HCT116 (cell line): Measurements from ENCODE around the gene PIK3CD. TPM values are rescaled to one million over a fixed set of nuclear protein-coding genes. Genes with fewer than 3 reads are reported as not detected.

Experiments
- ATAC-seq: fragments of 200-7000 bp; cut with Tn5 transposase; 2 replicates; pipeline ENCODE4 v1.9.1; 2020; ENCODE audit warnings: mild to moderate bottlenecking, moderate library complexity
- BruUV-seq: library from RNA; stranded (reverse); fragments of 400-500 nt; replicated peaks from 2 replicates; lab custom pipeline; 2021; lab: Mats Ljungman, UMichigan
- CTCF ChIA-PET: fragments of 300-600 bp; sonication (Branson Sonifier 250); formaldehyde crosslinking; loops from one replicate; lab custom pipeline; 2021; ENCODE audit warnings: antibody characterized with exemption; lab: Charles Lee
- POLR2A ChIA-PET: fragments of 300-600, 350-600 bp; sonication (Branson Sonifier 250); formaldehyde crosslinking; loops from one replicate; lab custom pipeline; 2021; ENCODE audit warnings: antibody characterized with exemption; lab: Charles Lee
- RAD21 ChIA-PET, 2 experiments: fragments of 300-600 bp; sonication (Branson Sonifier 250); formaldehyde crosslinking; loops; one replicate each; lab custom pipeline; 2023; ENCODE audit warnings: low total read pairs in 2 of 2; ENCODE audit not compliant: uncharacterized antibody in 2 of 2, unreplicated experiment in 2 of 2, low non-redundant PET in 1 of 2; lab: Charles Lee
- DNase-seq: peaks from one replicate; pipeline ENCODE4 v3.0.0-alpha.2; 2010; ENCODE audit warnings: low read depth, low spot score
- H2AFZ ChIP-seq: fragments of 200-600 bp; shearing (Covaris generic), sonication (generic); 2 replicates; pipeline ENCODE4 v1.6.1; 2017; ENCODE audit warnings: low read depth, mixed run types, mixed read lengths, antibody characterized with exemption, low read length; ENCODE audit not compliant: poor library complexity, severe bottlenecking
- H3K27ac ChIP-seq: 2 replicates; pipeline ENCODE4 v1.5.1; 2012; ENCODE audit warnings: low read depth, low read length
- H3K27me3 ChIP-seq: fragments of 200-600 bp; sonication (generic); 2 replicates; pipeline ENCODE4 v1.6.1; 2016; ENCODE audit warnings: mixed run types, low read length, mixed read lengths; ENCODE audit not compliant: insufficient read depth
- H3K36me3 ChIP-seq, 2 experiments: fragments of 200-500 bp in 1 of 2; fragments of 200-600 bp in 1 of 2; sonication (Bioruptor generic) in 1 of 2; sonication (generic) in 1 of 2; 2 replicates each; pipeline versions ENCODE4 v1.5.1 to v1.6.1; 2014 to 2016; ENCODE audit warnings: low read length in 2 of 2, inconsistent platforms in 1 of 2, mixed read lengths in 1 of 2, mixed run types in 1 of 2; ENCODE audit not compliant: insufficient read depth in 2 of 2, control insufficient read depth in 1 of 2
- H3K4me1 ChIP-seq, 2 experiments: fragments of 200-600 bp in 1 of 2; sonication (generic) in 1 of 2; 2 replicates each; pipeline versions ENCODE4 v1.5.1 to v1.6.1; 2012 to 2017; ENCODE audit warnings: low read length in 2 of 2, inconsistent platforms in 1 of 2, mild to moderate bottlenecking in 1 of 2, mixed read lengths in 1 of 2, mixed run types in 1 of 2, moderate library complexity in 1 of 2; ENCODE audit not compliant: insufficient read depth in 2 of 2, control insufficient read depth in 1 of 2
- H3K4me2 ChIP-seq: fragments of 200-600 bp; sonication (generic); 2 replicates; pipeline ENCODE4 v1.6.1; 2017; ENCODE audit warnings: mixed run types, low read length, mixed read lengths
- H3K4me3 ChIP-seq, 2 experiments: fragments of 200-600 bp in 1 of 2; sonication (generic) in 1 of 2; replicated peaks in 1 of 2; 2 replicates each; pipeline ENCODE4 v1.5.1; 2011 to 2016; ENCODE audit warnings: low read length in 2 of 2, control low read depth in 1 of 2, low read depth in 1 of 2, mild to moderate bottlenecking in 1 of 2, mixed read lengths in 1 of 2, mixed run types in 1 of 2
- H3K79me2 ChIP-seq: fragments of 200-600 bp; sonication (generic); 2 replicates; pipeline ENCODE4 v1.6.1; 2017; ENCODE audit warnings: mild to moderate bottlenecking, mixed run types, low read length, moderate library complexity, mixed read lengths; ENCODE audit not compliant: insufficient read depth
- H3K9ac ChIP-seq: fragments of 200-600 bp; sonication (generic); 2 replicates; pipeline ENCODE4 v1.6.1; 2016; ENCODE audit warnings: low read length, mixed read lengths
- H3K9me2 ChIP-seq: fragments of 200-600 bp; sonication (generic), shearing (Covaris generic); 2 replicates; pipeline ENCODE4 v1.6.1; 2017; ENCODE audit warnings: mixed run types, mild to moderate bottlenecking, moderate library complexity; ENCODE audit not compliant: insufficient read depth
- H3K9me3 ChIP-seq, 2 experiments: fragments of 200-500 bp in 1 of 2; fragments of 200-600 bp in 1 of 2; sonication (Bioruptor generic) in 1 of 2; sonication (generic) in 1 of 2; 2 replicates each; pipeline ENCODE4 v1.6.1; 2014 to 2017; ENCODE audit warnings: low read length in 2 of 2, mixed read lengths in 2 of 2, inconsistent platforms in 1 of 2, low read depth in 1 of 2, mild to moderate bottlenecking in 1 of 2, mixed run types in 1 of 2, moderate library complexity in 1 of 2; ENCODE audit not compliant: control insufficient read depth in 1 of 2, insufficient read depth in 1 of 2
- H4K20me1 ChIP-seq: fragments of 200-600 bp; sonication (generic), shearing (Covaris generic); 2 replicates; pipeline ENCODE4 v1.6.1; 2017; ENCODE audit warnings: mixed run types, mild to moderate bottlenecking, moderate library complexity; ENCODE audit not compliant: insufficient read depth
- CBX3 ChIP-seq: IDR thresholded peaks from 2 replicates; pipeline ENCODE4 v1.6.1; 2012; ENCODE audit warnings: low read depth
- CEBPB ChIP-seq: IDR thresholded peaks from 2 replicates; pipeline ENCODE4 v1.6.1; 2012; ENCODE audit warnings: low read depth
- EZH2 ChIP-seq: fragments of 200-600 bp; sonication (generic); IDR thresholded peaks from 2 replicates; pipeline ENCODE4 v1.6.1; 2017; ENCODE audit warnings: antibody characterized with exemption, mixed run types
- FOSL1 ChIP-seq: IDR thresholded peaks from 2 replicates; pipeline ENCODE4 v1.6.1; 2012; ENCODE audit warnings: low read depth
- JUND ChIP-seq: IDR thresholded peaks from 2 replicates; pipeline ENCODE4 v1.6.1; 2012
- POLR2A ChIP-seq: IDR thresholded peaks from 2 replicates; pipeline ENCODE4 v1.7.0; 2011; ENCODE audit warnings: borderline replicate concordance; ENCODE audit not compliant: insufficient read depth, insufficient read length; ENCODE audit errors: extremely low read depth
- POLR2AphosphoS5 ChIP-seq: IDR thresholded peaks from 2 replicates; pipeline ENCODE4 v1.6.1; 2011; ENCODE audit warnings: mild to moderate bottlenecking, low read depth, low read length, moderate library complexity
- SIN3A ChIP-seq: IDR thresholded peaks from 2 replicates; pipeline ENCODE4 v1.6.1; 2012; ENCODE audit warnings: low read depth
- SP1 ChIP-seq: IDR thresholded peaks from 2 replicates; pipeline ENCODE4 v1.6.1; 2012; ENCODE audit warnings: low read depth
- SRF ChIP-seq: IDR thresholded peaks from 2 replicates; pipeline ENCODE4 v1.6.1; 2012; ENCODE audit warnings: low read depth
- TCF7L2 ChIP-seq: IDR thresholded peaks from 2 replicates; pipeline ENCODE4 v1.7.0; 2011; ENCODE audit warnings: borderline replicate concordance, inconsistent platforms; ENCODE audit not compliant: insufficient read depth, insufficient read length; ENCODE audit errors: extremely low read depth
- YY1 ChIP-seq: IDR thresholded peaks from 2 replicates; pipeline ENCODE4 v1.6.1; 2011; ENCODE audit warnings: low read length, low read depth, moderate library complexity, mild to moderate bottlenecking; ENCODE audit not compliant: insufficient replicate concordance; ENCODE audit errors: extremely low read depth
- ZFX ChIP-seq: fragments of 450-650 bp; IDR thresholded peaks from 2 replicates; pipeline ENCODE4 v1.6.1; 2017
- ZNF274 ChIP-seq: fragments of 200-500 bp; sonication (Bioruptor generic); IDR thresholded peaks from 2 replicates; pipeline ENCODE4 v1.6.1; 2014; ENCODE audit warnings: mild to moderate bottlenecking, low read depth, low read length, inconsistent platforms
- intact Hi-C: fragments of 100-400 bp; cut with micrococcal nuclease; formaldehyde crosslinking; loops from 2 replicates; pipeline ENCODE4 v1.10.0; 2022
- total RNA-seq: library from RNA; stranded (reverse); gene quantifications from one replicate; pipeline ENCODE4 v1.2.1, GENCODE V29; 2021; ENCODE audit not compliant: unreplicated experiment
- TF ChIP-seq, protein P1 (sequence below): IDR thresholded peaks from 2 replicates; pipeline ENCODE4 v1.6.1; 2012; ENCODE audit warnings: low read depth
- TF ChIP-seq, protein P2 (sequence below): IDR thresholded peaks from 2 replicates; pipeline ENCODE4 v1.6.1; 2012

PIK3CD gene
- total RNA-seq, 1 experiment from 2014 or later, result 9.2 TPM

DNA sequence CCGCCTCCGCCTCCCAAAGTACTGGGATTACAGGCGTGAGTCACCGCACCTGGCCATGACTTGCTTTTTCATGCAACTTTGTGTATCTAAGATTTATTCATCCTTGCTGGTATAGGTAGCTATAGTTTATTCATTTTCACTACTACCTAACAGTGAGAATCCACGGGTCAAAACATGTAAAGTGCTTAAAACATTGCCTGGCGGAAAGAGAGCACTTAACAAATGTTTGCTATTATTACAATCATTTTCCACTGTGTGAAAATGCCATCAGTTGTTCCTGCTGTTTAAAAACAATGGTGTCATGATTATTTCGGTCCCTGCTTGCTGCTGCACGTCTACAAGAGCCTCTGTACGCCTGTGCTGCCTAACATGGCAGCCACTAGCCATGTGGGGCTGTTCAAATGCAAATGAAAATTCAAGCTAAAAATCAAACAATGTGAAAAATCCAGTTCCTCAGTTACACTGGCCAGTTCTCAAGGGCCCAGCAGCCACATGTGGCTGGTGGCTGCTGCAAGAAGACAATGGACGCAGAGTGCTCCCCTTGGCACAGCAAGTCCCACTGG, 107.1 kb downstream of the PIK3CD start:
- H4K20me1 ChIP-seq, result peaks cover 4% of the 10 kb centered on the region; the same call in 1 of the 2 replicates
- no peak for ATAC-seq
- H3K9me2 ChIP-seq, result no peaks in the 10 kb centered on the region
- H3K4me2 ChIP-seq, result no peak overlapping the region
- H3K9ac ChIP-seq, result no peak overlapping the region
- H3K27ac ChIP-seq, result no peak overlapping the region
- H3K79me2 ChIP-seq, result peaks cover 43% of the 10 kb centered on the region; the same call in 1 of the 2 replicates
- ChIA-PET POLR2A (no interaction called here), CTCF (no interaction called here)
- H2AFZ ChIP-seq, result no peak overlapping the region
- no TSS peak for BruUV-seq
- no peak overlapping the region for H3K4me3 ChIP-seq
- no peaks in the 10 kb centered on the region for H3K9me3 ChIP-seq
- intact Hi-C loops, result no loop called here
- H3K4me1 ChIP-seq, result peaks cover 0 to 7% of the 10 kb centered on the region in 2 experiments; a peak in 1 of 4 replicates
- H3K27me3 ChIP-seq, result no peaks in the 10 kb centered on the region
- DNase-seq, result no peak
- TF ChIP-seq JUND (no peak), SIN3A (no peak), SRF (no peak), SP1 (no peak), ZFX (no peak), CEBPB (no peak), CBX3 (no peak), TCF7L2 (no peak), EZH2 (no peak), POLR2A (no peak), YY1 (no peak), FOSL1 (no peak), POLR2AphosphoS5 (no peak), ZNF274 (no peak)
- TF ChIP-seq, protein P1, sequence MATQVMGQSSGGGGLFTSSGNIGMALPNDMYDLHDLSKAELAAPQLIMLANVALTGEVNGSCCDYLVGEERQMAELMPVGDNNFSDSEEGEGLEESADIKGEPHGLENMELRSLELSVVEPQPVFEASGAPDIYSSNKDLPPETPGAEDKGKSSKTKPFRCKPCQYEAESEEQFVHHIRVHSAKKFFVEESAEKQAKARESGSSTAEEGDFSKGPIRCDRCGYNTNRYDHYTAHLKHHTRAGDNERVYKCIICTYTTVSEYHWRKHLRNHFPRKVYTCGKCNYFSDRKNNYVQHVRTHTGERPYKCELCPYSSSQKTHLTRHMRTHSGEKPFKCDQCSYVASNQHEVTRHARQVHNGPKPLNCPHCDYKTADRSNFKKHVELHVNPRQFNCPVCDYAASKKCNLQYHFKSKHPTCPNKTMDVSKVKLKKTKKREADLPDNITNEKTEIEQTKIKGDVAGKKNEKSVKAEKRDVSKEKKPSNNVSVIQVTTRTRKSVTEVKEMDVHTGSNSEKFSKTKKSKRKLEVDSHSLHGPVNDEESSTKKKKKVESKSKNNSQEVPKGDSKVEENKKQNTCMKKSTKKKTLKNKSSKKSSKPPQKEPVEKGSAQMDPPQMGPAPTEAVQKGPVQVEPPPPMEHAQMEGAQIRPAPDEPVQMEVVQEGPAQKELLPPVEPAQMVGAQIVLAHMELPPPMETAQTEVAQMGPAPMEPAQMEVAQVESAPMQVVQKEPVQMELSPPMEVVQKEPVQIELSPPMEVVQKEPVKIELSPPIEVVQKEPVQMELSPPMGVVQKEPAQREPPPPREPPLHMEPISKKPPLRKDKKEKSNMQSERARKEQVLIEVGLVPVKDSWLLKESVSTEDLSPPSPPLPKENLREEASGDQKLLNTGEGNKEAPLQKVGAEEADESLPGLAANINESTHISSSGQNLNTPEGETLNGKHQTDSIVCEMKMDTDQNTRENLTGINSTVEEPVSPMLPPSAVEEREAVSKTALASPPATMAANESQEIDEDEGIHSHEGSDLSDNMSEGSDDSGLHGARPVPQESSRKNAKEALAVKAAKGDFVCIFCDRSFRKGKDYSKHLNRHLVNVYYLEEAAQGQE, result no peak
- TF ChIP-seq, protein P2, sequence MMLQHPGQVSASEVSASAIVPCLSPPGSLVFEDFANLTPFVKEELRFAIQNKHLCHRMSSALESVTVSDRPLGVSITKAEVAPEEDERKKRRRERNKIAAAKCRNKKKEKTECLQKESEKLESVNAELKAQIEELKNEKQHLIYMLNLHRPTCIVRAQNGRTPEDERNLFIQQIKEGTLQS, result no peak
- TF ChIP-seq, all 23 proteins: peak for 0
- no peaks in the 10 kb centered on the region; a peak in 1 of 4 replicates for H3K36me3 ChIP-seq
- RAD21 ChIA-PET, result no interaction called here
